HCEC 1CT (cell line): ENCODE measurements around the gene BCL2A1.
A peak's percentile ranks its signal among the peaks of the same experiment; 100 is the strongest.
"Not testable (repeated sequence)": the region's sequence is repeated elsewhere in the genome, so short reads cannot be mapped to it uniquely, and the experiment has no call there.

Experiments used
- DNase-seq: peaks from one replicate; pipeline ENCODE4 v3.0.0-alpha.2; 2017

Gene BCL2A1

DNA sequence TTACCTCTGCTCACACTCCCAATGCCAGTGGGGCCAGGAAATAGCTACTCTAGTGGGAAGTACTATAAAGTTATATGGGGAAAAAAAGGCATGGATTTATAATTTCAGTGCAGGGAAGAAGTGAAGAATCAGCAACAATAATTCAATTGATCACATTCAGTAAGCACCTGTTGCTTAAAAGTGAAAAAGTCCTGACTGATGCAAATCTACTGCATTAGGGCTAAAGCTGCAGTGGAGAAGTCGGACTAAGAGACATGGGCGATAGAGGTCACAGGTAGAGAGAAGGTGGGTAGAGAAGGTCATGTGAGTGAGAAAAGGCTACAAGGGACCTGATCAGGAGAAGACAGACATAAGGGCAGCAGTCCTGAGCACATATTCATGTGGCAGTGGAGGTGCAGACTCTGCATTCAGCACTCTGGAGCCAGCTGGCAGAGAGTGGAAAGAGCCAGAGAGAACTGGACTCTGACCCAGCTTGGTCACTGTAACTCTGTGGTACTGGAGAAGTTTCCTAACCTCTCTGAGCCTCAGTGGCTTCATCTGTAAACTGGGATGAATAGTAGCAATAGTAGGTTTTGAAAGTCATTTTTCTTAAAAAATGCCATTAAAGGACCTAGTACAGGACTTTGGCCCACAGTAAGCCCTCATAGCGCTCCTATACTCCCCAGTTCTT lies 17.6 kb upstream of the BCL2A1 start:
- no peak for DNase-seq

DNA sequence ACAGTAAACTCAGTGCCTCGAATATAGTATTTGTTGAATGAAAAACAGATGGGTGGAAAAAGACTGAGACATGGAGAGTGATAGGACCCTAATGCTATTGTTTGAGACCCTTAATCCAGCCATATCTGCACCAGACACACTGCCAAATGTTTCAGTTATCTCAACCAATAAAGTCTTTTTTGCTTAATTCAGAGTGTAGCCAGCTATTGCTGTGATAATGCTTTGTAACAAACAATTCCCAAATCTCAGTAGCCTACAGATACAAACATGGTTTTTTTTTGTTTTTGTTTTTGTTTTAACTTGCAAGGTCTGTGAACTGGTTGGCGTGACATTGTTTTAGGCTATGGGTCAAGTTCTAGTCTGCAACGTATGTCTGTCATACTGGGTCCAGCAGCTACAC lies 17.0 kb upstream of the BCL2A1 start:
- no peak for DNase-seq

DNA sequence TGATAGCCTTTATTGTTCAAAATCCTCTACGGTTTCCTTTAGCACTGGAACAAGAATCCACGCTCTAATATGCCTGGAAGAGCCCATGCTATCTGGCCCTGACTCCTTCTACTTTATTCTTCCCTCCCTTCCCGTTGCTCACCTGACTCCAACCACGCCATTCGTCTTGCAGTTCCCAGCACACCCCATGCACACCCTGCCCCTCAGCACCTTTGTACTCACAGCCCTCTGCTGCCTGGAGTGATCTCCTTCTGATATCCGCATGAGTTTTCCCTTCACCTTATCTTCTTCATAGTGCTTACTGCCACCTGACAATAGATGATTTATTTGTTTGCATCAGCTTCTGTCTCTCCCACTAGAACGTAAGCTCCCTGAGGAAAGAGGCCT lies 16.6 kb upstream of the BCL2A1 start:
- no peak for DNase-seq

DNA sequence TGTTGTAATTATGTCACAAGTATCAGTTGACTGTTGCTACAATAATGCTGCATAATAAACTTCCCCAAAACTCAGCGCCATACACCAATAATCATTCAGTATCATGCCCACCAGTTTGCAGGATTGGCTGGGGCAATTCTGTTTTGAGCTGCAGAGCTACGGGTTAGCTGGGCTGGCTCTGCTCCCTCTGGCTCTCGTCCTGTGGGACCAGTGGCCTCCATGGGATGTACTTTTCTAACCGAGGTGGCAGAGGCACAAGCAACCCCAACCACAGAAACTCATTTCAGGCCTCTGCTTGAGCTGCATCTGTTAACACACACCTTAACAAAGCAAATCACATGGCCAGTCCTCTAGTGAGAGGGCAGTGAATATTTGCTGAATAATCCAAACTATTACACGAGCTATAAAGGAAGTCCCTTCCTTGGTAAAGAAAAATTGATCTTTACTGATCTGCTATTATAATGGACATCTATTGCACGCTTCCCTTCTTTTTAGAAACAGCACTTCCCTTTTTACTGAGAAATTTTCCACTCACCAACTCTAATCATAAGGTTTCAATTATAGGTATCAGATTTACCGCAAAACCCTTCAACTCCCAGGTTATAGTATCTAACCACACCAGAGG lies 10.9 kb upstream of the BCL2A1 start:
- DNase-seq: no peak

DNA sequence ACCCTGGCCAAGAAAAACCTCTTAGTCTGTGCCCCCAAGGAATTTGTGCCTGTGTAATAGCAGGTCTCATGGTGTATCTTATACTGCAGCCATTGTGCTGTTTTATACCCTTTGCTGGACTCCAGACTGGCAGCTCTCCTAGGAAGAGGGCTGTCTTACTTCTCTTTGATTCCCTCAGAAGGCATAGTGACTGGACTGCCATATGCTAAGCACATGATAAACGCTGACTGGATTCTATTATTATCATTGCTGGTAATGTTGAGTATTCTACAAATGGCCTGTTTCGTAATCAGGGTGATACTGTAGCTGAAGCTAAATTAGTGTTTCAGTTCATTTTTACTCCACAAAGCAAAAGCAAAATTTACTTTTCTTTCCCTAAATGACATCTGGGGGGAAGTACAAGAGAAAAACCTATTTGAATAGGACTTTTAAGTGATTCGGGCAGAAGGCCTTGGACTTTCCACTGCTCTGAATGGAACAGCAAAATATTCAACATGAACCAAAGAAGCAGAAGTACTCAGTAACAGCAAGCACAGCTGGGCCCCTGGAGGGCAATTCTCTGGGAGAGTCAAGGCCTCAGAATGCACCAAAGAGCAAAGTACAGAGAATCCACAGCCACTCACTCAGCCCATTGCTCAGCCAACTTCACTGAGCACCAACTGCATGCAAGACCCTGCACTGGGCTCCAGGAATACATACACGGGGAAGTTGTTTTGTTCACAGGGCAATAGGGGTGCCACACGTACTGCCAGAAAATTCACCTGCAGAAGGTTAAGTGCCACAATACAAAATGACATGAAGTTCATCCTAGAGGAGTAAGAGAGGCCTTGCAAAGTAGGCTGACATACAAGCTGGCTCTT lies 7.9 kb upstream of the BCL2A1 start:
- peak; percentile 86 for DNase-seq

DNA sequence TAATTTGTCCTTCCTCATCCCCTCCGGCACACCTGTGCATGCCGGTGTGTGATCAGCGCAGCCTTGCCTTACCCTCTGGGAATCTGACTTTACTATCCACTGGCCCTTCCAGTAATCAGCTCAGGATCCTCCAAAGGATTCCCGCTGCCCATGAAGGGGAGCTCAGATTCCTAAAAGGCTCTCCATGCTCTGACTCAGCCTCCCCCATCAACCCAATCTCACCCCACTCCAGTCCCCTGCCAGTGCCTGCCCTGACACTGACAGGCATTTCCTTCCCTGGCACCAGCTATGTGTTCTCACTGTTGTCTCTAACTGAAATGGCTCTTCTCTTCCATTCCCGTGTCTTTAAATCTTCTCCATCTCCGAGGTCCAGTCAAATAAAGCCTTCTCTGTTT lies 7.3 kb upstream of the BCL2A1 start:
- no peak for DNase-seq

DNA sequence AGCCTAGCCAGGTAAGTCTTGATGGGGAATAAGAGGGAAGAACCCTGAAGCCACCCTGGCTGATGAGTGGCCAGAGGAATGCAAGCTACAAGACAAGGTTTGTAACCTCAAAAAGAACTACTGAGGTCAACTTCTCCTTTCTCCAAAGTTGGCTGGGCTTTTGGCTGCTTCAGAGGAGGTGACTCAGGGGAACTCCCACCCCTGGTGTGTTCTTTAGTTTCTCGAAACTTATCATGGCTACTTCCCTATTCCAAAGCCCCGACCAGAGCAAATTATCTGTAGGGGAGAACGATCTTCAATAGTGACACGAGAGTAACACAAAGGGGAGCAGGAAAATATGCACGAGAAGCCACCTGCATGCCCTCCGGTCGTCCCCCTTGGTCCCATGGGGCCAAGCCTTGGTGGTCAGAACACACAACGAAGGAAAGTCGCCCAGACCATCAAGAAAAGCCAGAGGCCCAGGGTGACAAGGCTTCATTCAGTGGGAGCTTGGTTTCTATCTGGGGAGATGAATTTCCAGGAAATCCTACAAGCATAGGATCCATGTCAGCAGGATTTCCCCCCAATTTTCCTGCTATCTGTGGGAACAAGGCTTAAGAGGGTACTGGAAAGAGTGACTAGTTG lies 6.5 kb upstream of the BCL2A1 start:
- no peak for DNase-seq

DNA sequence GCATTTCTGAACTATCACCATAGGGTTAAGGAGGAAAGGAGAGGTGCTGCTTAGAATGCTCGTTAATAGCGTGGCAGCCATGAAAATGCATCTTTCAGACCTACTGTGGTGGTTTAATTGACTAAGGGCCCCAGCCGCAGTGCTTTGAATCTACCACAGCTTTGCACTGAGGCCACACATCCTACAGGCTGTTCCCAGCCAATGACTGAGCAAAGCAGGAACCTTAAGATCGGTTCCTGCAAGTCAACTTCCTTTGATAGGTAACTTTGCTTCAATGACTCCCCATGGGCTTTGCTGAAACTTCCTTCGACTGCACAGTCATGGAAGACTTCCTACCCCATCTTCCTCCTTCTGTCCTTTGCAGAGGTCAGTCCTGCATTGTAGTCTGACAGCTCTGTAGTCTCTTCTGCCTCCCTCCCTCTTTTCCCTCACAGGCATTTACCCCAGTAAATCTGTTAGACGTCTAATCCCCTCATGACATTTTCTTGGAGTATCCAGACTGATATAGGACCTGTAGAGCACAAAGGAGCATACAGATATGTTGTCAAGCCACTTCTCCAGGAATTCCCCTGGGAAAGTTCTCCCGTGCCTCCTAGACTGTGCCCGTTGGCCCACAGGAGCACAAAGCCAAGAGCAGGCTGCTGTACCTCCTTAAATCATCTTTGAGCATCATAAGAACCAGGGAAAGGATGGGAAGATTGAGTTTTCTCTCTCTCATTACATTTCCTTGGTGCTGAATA lies 2.6 kb upstream of the BCL2A1 start:
- no peak for DNase-seq

DNA sequence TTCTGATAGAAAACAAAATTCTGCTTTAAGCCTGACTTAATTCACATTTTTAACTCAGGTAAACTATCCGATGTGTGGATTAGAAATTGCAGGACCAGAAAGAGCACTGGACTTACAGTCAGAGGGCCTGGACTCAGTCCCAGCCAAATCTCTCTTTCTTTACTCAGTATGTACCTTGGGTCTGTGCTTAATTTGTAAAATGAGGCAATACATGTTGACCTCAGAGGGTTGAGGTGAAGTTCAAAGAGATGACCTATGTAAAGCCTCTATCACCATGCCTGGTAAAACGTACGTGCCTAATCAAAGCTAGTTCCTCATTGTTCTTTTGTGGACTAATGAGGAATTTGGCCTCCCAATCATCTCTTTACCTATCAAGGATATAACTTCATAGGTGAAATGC lies 1.9 kb upstream of the BCL2A1 start:
- no peak for DNase-seq

DNA sequence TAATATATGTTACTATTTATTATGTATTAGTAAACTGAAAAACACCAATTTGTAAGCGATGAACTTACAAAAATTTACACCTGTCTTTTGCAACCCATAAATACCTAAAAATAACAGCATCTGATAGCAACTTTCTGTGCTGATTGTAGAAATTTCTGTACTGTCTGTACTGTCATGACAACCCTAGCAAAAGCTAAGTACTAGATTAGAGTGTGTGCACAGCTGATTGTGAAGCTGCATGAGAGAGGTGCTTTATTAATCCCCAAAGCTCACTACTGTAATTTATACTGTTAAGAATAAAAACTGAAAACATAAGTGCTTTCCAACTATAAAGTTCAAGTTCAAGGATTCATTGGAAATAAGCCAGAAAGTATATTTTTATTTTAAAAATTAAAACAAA lies 815 bp downstream of the BCL2A1 start:
- no peak for DNase-seq

DNA sequence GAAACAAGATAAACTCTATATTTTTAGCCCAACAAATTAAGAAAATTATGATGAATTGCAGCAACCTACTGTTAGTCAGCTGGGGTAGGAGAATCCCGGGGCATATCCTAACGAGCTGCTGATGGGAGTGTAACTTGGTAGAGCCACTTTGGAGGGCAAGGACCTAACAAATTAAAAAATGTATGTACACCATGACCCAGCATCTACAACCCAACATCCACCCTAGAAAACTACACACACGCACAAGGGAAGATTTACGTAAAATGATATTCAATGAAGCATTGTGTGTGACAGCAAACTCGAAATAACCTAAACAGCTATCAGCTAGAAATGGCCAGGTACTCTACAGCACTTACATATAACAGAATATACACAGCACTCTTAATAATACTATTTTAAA lies 1.9 kb downstream of the BCL2A1 start:
- DNase-seq: no peak

DNA sequence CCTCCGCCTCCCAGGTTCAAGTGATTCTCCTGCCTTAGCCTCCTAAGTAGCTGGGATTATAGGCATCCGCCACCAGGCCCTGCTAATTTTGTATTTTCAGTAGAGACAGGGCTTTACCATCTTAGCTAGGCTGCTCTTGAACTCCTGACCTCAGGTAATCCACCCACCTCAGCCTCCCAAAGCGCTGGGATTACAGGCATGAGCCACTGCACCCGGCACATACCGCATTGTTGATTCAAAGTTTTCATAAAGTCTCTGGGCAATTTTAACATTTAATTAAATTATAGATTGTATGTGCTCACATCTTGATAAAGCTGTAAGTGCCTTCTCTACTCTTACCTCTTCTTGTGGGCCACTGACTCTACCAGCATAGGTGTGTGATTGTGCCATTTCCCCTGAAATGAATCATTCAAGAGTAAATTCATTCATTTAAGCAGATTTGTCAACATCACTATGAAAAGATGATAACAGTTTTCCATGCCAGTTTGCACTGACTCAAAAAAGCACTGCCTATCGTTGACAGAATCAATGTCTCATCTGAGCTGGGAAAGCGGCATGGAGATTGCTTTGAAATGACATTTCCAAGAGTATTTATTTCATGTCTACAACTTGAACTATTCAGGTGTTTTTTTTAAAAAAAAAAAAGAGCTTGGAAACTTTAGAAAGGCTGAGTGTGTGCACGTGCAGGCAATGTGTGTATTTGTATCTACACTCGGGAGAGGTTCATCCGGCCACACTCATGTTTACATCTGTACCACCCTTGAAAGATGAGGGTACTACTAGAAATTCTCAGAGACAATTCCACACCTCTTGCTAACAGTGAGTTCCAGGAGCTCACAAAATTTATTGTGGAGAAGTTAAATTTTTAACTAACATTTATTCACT lies 3.5 kb downstream of the BCL2A1 start:
- no peak for DNase-seq

DNA sequence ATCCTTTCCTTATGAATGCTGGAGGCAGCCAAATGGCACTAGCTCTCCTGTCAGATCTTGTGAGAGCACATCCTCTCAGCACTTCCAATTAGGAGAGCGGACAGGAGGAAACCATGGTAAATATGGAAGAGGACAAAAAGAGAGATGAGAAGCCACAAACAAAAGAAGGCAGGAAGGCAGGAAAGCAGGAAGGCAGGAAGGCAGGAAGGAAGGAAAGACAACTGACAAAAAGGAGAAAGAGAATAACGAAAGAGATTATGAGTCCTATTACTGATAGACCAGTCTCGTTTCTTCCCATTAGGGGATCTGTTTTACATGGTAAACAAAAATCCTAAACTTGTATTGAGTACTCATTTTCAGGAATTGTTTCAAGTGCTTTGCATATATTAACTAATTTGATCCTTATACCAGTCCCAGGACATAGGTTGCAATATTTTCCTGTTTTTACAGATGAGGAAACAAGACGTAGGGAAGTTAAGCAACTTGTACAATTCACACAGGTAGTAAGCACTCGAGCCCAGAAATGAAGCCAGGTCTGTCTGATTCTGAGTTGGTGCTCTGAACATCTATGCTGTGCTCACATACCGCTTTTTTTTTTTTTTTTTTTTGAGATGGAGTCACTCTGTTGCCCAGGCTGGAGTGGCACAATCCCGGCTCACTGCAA lies 4.2 kb downstream of the BCL2A1 start:
- DNase-seq: no peak

DNA sequence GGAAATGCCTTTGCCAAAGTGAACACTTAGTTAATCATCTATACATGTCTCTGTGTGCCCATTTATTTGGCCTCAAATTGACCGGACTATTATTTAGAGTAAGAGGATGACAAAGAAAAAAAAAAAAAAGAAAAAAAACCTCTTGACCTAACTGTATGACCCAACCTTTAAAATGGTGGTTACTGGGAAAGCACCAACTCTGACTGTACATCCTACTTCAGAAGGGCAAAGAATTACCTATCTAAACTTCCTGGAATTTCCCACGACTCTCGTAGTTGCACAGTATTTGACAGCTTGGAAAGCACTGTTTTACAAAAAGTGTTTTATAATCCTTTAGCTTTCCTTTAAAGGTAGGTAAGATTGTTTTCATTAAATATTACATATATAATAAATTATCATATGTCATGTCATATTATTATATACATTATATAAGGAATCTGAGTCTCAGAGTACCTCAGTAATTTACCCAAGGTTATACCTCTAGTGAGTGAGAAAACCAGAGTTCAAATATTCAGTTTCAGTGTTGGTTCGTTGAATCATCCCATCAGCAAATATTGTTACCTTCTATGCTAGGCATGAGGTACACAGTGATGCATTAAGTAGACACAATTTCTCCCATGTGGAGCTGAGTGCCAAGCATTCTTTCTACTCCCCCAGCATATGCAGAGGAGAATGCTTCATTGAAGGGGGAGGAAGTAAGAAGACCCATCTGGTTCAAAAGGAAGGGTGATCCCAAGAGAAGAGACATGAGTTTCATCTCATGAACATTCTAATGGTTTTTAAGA lies 5.0 kb downstream of the BCL2A1 start:
- no peak for DNase-seq

DNA sequence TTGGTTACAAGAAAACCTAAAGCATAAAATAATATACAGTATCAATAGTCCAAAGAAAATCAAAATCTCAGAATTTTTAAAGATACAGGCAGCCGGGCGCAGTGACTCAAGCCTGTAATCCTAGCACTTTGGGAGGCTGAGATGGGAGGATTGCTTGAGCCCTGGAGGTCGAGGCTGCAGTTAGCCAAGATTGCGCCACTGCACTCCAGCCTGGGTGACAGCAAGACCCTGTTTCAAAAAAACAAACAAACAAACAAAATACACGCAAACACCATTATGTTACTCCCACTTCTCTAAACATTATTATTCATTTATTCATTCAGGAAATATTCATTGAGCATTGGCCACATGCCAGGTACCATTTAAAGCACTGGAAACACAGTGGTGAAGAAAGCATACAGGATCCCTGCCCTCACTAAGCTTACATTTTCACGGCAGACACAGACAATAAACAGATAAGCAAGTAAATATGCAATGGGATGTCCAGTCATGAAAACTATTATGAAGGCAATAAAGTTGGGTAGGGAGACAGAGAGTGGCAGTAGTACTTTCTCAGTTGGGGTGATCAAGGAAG lies 6.7 kb downstream of the BCL2A1 start:
- DNase-seq: no peak

DNA sequence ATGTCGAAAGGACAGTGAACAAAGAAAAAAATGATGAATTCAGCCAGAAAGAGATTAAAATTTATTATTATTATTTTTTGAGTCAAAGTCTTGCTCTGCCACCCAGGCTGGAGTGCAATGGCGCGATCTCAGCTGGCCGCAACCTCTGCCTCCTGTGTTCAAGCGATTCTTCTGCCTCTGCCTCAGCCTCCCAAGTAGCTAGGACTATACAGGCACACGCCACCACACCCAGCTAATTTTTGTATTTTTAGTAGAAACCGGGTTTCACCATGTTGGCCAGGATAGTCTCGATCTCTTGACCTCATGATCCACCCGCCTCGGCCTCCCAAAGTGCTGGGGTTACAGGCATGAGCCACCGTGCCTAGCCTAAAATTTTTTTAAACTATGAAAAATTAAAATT lies 8.1 kb downstream of the BCL2A1 start:
- DNase-seq: not testable (repeated sequence)

DNA sequence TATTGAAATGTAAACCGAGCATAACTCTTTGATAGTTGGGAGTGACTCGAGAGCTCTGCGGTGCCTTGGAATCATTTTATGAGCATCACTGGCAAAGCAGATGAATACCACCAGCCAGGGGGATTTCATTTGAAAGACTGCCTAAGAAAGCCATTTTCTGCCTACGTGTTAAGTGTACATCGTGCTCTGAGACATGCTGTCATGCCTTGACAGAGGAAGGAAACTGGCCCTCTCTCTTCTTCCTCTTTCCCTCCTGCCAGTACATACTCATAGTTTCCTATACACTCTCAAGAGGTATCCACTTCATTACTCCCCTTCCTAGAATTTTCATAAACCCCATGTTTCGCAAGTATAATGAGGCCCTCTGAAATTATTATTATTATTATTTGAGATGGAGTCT lies 8.8 kb downstream of the BCL2A1 start:
- DNase-seq: no peak

DNA sequence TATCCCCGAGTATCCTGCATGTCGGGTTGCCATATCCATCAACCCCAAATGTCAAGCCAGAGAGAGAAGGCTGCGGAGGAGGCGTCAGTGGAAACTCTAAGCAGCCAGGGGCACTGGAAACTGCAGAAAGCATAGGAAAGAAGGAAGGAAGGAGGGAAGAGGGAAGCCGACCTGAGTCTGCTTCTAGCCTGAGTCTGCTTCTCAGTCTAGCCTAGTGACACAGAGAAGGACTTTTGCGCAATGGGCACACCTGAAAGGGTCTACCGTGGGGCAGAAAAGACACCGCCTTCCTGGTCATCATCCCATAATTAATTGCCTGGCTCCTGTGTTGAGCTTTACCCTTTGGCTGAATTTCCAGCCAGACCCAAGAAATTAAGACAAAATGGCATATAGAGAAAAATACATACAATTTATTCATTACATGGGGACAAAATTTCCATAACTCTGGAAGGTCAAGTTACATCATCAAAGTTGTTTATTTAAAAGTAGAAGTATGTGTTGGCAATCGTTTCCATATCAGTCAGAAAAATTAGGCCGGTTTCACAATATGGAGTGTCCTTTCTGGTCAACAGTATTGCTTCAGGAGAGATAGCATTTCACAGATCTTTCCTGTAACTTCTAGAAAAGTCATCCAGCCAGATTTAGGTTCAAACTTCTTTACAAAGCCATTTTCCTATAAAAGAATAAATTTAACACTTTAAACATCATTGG lies 10.3 kb downstream of the BCL2A1 start:
- DNase-seq: peak; percentile 56

DNA sequence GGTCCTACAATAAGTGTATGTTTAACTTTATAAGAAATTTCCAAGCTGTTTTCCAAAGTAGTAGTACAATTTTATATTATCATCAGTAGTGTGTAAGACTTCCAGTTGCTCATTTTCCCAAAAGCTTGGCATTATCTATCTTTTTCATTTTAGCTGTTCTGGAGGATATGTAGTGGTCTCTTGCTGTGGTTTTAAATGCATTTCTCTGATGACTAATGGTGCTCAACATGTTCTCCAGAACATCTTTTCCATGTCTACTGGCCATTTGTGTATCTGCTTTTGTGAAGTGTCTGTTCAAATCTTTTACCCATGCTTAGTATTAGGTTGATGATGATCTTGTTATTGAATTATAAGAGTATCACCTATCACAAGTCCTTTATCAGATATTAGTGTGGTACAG lies 13.3 kb downstream of the BCL2A1 start:
- peak; percentile 18 for DNase-seq
